ENCODE results near the gene CCNQ. TPM values are rescaled to one million over a fixed set of nuclear protein-coding genes. Genes with fewer than 3 reads are reported as not detected.
"Not testable (repeated sequence)": the region's sequence is repeated elsewhere in the genome, so short reads cannot be mapped to it uniquely, and the experiment has no call there.

Gene CCNQ
- polyA plus RNA-seq, 1 donor, result 11.5 TPM

DNA sequence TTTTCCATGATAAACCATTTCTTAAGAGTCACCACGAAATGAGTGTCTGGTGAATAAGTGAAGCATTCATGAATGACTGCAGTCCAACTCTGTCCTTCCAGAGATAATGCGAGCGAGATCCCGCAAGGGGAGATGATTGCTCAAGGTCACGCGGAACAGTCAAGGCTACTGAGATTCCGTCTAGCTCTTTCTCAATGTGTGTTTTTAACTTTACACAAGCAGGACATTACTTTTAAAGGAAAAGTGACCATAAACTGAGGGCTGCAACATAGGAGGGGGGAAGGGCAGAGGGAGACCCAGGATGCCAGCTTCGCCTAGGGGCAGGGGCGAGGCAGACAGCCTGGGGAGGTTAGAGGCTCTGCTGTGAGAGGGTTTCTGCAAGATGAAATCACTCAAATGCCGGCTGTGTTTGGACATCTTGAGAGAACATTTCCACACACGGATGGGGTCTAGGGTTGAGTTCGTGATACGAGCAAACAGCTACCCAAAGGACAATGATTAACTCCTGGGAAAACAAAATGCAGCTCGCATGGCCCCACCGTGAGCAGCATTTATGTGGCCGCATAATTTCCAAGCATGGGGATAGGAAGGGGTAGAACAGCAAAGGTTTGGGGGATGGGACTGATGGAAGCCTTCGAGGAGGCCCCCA lies 23.8 kb upstream of the CCNQ start:
- DNase-seq, result no peak

DNA sequence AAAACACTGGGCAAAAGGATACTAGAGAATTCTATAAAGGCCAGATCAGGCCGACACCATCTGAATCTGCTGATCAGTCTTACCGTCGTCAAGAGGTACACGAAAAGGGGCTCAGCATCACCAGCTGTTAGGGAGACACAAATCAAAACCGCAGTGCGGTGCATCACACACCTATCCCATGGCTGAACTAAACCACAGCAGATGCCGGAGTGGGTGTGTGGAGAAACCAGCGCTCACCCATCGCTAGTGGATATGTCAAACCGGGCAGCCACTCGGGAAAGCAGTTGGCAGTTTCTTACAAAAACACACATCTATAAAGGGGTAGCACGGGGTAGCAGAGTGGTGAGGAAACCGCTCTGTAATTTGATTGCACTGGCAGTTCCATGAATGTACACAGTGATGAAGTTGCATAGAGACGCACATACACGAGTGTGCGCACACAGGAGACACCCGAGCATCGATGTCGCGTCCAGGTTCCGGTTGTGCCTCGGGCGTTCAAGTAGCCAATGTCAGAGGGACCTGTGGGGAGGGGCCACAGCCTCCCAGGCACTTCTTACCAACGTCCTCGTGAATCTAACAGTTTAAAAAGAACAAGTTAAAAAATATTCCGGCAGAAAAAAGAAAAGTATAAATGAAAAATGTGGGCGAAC lies 23.1 kb upstream of the CCNQ start:
- no peak for DNase-seq

DNA sequence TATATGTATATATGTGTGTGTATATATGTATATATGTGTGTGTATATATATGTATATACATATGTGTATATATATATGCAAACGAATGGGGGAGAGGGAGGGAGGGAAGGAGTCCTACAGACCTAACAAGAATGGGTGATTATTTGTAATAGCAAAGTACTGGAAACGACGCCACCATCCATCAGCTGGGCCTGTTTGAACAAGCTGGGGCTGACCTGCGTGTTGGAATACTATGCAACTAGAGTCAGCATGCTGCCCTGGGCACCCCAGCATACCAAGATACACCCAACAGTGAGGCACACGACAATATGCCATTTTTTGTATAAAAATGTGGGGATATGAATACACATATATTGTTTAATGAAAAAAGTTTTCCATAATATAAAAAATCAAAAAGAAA lies 21.6 kb upstream of the CCNQ start:
- DNase-seq, result no peak

DNA sequence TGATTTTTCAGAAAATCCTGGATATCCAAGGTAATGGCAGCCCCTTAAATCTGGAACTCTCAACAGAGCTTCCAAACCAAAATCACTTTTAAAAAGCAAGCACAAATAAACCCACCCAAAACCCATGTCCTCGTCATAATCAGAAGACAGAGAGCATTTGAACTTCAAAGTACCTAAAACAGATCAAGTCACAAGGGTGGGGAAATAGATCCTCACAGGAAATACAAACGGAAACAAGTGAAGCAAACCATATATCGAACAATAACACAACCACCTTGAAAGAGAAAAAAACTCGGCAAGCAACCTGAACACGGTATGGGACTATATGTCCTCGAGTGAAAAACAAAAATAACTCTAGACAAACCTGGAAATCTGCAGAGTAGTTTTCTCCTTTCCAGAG lies 15.9 kb upstream of the CCNQ start:
- no peak for DNase-seq

DNA sequence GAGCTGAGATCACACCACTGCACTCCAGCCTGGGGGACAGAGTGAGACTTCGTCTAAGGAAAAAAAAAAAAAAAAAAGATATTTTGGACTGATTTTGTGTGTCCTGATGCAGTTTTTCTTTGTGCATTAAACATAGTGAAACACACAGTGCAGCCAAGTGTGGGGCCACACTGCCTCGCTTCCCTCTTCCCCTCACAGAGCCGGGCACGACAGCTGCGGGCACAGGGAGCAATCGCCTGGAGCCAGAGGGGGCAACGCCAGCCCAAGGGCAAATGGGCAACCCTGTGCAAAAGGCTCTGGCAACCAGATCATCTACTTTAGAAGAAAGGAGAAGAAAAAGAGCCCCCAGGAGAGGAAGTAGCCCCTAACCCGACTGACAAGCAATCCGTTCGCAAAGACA lies 13.5 kb upstream of the CCNQ start:
- no peak for DNase-seq

DNA sequence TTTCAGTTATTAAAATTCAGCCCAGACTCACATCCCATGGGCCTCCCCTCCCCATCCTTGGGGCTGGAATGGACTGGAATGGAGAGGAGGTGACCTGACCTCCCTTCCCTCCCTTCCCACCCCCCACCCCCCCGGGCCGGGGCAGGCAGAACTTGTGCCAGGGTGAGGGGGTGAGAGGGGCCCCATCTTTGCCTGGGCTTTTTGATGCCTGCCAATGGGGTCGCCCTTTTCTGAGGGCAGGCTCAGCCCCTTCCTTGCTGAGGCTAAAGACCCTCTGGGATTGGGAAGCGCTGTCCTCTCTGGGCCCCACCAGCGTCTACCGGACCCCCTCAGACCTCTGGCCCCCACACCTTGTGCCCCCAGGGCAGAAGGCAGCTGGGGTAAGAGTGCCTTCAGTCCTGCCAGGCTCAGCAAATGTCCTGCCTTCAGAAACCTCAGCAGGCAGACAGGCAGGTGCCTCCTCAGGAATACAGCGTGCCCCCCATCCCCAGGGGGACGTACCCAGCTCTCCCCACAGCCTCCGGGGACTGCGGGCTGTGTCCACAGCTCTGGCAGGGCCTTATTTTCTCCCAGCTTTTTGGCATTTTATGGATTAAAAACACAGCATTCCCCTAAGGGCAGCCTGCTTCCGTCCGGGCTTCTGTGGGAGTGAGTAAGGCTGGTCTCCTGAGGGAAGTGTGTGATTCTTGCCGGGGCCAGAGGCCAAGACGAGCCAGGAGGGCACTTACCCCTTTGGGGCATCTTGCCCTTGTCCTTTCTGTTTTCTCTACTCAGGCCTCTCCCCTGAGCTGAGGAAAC lies 12.6 kb upstream of the CCNQ start:
- DNase-seq, result no peak

DNA sequence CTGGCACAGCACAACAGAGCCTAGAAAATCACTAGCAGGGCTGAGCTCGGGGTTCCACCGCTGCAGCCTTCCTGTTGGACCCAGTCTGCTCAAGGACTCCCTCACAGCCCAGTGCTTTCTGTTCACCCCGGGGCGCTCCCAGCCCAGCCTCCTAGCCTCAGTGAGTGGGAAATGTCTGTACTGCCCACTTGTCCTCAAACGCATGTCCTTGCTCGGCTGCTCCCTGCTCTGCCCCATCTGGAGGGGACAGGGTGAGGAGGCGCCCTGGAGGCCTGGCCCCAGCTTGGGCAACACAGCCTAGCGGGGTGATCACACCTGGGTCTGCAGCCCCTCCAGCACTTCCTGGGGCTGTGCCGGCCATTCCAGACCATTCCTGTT lies 11.9 kb upstream of the CCNQ start:
- DNase-seq, result no peak

DNA sequence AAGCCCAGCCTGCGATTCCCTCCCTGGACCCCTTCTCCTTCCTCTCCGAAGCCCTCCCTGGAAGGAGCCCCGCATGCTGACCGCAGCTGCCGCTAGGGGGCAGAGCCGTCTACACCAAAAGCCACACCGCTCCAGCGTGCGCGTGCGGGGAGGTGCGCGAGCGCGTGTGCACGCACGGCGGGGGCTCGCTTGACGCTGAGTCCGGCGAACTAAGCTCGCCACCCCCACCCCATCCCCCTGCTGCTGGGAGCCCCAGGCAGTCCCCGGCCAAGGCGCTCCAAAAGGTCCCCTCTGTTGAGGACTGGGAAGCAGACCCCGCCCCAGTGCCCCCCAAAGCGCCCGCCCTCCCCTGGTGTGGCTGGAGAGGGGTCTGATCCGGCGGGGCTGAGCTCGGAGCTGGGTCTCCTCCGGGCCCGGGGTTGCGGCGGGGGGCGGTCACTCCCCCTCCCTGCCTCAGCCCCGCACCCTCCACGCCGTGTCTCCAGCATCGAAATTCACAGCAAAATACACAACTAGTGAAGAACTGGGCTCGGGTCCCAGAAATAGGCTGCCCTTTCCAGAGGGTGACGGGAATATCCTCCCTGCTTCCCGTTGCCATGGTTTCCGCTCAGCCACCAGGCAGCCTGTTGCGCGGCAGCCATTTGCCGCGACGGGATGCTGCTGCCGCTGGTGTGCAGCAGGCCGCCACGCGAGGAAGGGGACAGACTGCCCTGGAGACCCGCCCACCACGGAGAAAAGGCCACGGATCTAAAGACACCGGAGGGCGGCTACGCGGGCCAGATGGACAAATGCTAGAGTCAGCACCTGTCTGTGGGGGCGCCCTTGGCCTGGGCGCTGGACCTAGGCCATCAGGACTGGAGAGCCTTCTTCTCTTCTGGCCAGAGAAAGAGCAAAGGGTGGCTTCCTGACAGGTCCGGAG lies 11.2 kb upstream of the CCNQ start:
- DNase-seq, result peak; percentile 77

DNA sequence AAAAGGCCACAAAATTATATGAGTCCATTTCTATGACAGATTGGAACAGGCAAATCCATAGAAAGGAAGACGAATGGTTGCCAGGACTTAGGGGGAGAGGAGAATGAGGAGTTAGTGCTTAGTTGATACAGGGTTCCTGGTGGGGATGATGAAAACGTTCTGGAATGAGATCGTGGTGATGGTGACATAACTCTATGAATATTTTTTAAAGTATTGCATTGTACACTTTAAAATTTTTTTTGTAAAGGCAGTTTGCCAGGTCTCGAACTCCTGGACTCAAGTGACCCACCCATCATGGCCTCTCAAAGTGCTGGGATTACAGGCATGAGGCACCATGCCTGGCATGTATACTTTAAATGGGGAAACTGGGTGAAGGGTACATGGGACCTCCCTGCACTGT lies 9.9 kb upstream of the CCNQ start:
- DNase-seq, result no peak

DNA sequence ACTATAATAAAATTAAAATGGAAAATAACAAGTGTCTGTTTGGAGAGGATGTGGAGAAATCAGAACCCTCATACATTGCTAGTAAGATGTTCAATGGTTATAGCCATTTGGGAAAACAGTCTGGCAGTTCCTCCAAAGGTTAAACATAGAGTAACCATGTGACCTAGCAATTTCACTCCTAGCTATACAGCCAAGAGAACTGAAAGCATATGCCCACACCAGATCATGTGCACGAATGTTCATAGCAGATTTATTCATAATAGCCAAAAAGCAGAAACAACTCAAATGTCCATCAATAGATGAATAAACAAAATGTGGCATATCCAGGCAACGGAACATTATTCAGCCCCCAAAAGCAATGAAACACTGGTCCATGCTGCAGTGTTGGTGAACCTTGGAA lies 9.4 kb upstream of the CCNQ start:
- DNase-seq, result no peak

DNA sequence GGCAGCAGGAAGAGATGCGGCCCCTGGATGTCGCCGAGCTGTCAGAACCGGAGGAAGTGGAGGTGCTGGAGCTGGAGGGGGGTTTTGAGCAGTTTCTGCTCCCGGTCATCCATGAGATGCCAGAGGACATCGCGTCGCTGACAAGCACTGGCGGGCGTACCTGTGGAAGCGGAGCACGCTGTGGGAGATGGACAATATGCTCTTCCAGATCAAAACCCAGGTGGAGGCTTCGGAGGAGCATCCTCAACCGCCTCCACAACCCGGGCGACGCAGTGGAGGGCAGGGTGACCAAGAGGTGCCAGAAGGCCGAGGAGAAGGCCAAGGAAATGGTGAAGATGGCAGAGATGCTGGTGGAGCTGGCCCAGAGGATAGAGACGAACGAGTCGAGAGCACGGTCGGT lies 7.6 kb upstream of the CCNQ start:
- DNase-seq, result no peak

DNA sequence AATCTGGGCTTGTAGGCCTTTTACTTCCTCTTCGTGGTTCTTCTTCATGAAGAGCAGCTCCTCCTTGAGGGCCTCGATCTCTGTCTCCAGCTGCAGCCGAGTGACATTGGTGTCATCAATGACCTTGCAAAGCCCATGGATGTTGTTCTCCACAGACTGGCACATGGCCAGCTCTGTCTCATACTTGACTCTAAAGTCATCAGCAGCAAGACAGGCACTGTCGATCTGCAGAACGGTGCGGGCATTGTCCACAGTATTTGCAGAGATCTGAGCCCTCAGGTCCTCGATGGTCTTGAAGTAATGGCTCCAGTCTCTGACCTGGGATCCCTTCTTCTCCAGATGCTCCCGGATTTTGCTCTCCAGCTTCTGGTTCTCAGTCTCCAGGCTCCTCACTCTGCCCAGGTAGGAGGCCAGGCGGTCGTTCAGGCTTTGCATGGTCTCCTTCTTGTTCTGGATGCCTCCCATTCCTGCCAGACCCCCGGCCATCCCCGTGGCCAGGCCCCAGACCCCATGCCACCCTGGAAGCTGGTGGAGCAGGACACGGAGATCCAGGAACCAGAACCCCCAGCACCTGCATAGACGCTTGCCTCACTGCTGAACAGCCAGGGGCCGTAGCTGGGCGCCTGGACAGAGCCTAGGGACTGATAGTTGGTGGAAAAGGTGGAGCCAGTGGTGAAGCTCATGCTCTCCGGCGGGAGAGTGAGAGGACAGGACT lies 5.9 kb upstream of the CCNQ start:
- DNase-seq, result not testable (repeated sequence)

DNA sequence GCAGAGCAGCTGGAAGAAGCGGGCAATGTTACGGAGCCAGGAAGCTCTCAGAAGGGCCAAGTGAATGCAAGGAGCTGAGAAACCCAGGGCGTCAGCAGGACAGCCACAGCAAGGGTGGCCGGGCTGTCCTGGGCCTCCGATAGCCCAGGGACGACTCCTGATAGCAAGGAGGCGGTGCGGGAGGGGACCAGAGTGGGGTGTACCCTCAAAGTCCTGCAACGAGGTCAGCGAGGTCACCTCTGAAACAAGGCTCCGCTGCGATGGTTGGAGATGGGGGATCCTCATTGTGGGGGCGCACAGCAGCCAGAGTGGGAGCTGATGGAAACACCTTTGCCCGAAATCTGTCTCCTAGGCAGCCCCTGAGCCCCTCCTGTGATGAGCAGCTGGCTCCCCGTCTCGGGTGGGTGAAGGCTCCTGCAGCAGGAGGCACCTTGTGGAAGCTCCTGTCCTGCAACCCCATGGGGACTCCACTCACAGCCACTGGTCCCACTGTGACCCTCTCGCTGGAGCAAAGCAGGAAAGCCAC lies 4.3 kb upstream of the CCNQ start:
- DNase-seq, result no peak

DNA sequence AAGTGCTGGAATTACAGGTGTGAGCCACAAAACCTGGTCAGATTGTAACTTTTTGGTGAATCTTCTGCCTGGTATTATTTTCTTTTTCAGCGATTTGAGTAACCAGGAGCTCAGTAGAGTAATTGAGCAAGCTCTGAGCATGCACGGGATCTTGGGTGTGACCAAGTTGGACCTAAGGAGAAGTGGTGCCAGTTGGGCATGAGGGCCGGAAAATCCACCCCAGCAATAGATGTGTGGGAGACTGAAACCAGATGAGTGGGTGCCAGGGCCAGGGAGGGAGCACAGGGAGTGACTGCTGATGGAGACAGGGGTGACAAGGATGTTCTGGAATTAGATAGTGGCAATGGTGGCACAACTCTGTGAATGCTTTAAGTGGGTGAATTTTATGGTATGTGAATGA lies 3.7 kb upstream of the CCNQ start:
- DNase-seq, result no peak

DNA sequence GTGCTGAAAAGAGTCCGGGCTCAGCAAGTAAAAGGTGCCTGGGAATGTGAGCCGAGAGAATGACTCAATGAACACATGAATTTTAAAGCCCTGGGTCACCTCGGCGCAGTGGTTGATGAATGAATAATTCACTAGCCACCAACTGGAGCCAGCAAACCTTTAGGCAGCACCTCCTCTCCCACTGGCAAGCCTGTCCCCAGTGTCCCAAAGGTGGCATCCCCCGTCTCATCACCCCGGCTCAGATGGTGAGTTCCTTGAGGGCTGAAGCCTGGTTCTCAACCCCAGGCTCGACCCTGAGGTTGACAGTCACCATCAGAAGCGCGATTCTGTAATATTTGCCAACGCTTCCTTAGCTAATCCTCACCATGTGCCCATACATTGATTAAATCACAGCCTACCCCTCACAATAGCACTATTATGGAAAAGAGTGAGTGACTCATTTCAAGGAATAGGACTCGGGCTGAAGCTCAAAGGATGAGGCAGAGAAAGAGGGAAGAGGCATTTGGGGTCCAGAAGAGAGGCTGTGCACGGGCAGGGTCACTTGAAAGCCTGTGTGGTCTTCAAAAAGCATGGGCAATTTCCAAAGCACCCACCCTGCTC lies 2.7 kb upstream of the CCNQ start:
- DNase-seq, result no peak

DNA sequence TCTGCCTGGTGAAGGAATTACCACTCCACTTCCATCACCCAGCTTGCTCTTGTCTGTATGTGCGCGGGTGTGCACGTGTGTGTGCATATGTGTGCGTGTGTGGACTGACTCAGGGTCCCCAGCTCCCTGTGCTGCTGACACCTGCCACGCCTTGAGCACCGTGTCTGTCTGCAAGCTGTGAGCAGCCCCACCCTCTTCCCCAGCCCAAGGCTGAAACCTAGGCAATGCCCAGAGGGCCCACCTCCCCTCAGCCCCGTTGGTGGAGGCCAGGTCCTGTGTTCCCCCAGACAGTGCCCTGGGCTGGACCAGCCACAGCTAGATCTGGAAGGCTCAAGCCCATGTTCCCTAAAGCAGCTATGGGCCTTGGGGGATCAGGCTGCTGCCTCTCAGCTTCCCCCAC lies 2.0 kb upstream of the CCNQ start:
- DNase-seq, result no peak

DNA sequence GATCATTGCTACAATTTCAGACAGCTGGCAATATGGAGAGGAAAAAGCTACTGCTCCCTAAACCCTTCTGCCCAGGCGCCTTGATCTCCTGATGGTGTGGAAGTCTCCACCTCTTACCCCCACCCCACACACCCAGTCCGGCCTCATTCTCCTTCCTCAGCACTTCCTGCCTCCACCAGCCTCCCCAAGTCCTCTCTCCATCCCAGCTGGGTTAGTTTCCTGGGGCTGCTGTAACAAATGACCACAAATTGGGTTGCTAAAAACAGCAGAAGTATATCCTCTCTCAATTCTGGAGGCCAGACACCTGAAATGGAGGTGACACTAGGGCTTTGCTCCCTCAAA lies 1.1 kb upstream of the CCNQ start:
- DNase-seq, result no peak

DNA sequence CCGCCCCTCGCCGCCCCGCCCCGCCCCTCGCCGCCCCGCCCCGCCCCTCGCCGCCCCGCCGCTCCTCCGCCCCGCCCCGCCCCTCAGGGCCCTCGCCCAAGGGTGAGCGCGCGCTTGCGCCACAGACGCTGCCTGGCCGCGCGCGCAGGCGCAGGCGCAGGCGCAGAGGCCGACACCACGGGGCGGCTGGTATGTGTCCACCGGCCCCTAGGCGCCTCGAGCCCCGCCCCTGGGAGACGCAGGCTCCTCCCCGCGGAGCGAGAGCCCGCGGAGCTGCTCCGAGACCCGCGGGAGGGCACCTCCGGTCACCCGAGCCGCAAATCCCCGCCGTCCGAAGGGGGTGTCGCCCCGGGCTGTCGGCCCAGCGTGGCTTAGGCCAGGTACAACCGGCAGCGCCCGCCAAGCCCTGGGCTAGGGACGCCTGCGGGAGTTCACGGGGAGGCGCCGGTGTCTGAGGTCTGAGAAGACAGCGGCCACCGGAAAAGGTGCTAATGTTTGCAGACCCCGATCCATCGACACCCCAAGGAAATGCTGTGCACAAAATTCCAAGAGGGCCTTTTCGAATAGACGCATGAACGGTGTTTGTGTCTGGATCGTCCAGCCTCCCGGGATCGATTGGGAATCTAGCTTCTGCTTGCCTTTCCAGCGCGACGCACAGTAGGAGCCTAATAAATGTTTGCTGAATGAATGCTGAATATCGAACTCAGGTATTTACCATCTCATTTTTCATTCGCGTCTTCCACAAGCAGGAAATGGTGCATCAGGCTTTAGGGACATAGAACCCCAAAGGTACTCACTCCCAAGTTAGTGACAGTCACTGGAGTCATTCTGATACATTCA lies 473 bp upstream of the CCNQ start:
- DNase-seq, result peak; percentile 91

DNA sequence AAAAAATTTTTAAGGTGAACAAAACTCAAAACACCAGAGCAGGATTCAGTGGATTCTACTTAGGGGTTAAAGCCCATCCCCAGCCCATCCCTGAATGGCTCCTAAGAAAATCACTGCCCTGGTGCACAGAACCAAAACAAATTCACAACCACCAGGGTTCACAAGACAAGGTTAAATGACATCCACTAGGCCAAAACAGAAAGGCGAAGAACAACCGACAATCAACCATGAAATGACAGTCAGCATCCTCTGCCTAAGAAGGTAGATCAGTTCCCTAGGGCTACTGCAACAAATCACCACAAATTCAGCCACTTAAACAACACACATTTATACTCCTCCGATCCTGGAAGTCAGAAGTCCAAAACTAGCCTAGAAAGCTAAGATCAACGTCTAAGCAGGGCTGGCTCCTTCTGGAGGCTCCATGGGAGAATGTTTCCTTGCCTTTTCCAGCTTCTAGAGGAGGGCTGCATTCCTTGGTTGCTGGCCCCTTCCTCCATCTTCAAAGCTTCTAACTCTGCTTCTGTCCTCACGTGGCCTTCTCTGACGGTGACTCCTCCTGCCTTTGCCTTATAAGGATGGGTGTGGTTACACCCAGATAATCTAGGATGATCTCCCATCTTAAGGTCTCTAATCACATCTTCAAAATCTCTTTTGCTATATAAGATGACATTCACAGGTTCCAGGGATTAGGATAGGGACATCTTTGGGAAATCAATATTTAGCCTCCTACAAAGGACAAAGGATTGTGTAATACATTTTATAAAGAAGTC lies 1.8 kb downstream of the CCNQ start:
- no peak for DNase-seq
